Right atrium auricular region (tissue), 2 donors: Measurements from ENCODE around the gene CUBN. TPM values are rescaled to one million over a fixed set of nuclear protein-coding genes. Genes with fewer than 3 reads are reported as not detected.

Experiments used
- DNase-seq: peaks from one replicate; pipeline ENCODE4 v3.0.0-alpha.2; 2019; ENCODE audit warnings: low spot score
- H3K27ac ChIP-seq, 2 donors: fragments of 200-600 bp; sonication (generic); 1 replicate in 1 of 2; 2 replicates in 1 of 2; pipeline ENCODE4 v1.5.1; 2016 to 2019
- H3K27me3 ChIP-seq, 2 donors: fragments of 200-600 bp; sonication (generic); one replicate each; pipeline versions ENCODE4 v1.5.1 to v1.6.0; 2017 to 2019
- H3K36me3 ChIP-seq: fragments of 200-600 bp; sonication (generic); one replicate; pipeline ENCODE4 v1.5.1; 2016
- H3K4me1 ChIP-seq, 2 donors: fragments of 200-600 bp; sonication (generic); one replicate each; pipeline versions ENCODE4 v1.5.1 to v1.6.0; 2017 to 2019
- H3K4me3 ChIP-seq, 2 donors: fragments of 200-600 bp; sonication (generic); 1 replicate in 1 of 2; 2 replicates in 1 of 2; pipeline ENCODE4 v1.5.1; 2017 to 2019; ENCODE audit warnings: mild to moderate bottlenecking in 1 of 2, moderate library complexity in 1 of 2
- H3K9me3 ChIP-seq, 2 donors: fragments of 200-600 bp; sonication (generic); one replicate each; pipeline ENCODE4 v1.5.1; 2019
- CTCF ChIP-seq, 2 donors: fragments of 200-600 bp; sonication (generic); IDR thresholded peaks; one replicate each; pipeline ENCODE4 v1.5.1; 2019; ENCODE audit warnings: antibody characterized with exemption in 2 of 2
- total RNA-seq, 2 donors: library from RNA; depleted of rRNA; stranded (reverse); fragments of >200 nt; gene quantifications; one replicate each; pipeline ENCODE4 v1.1.0, GENCODE V29; 2016

The CUBN gene
- total RNA-seq, 2 donors from 2014 or later: 0.15 to 0.94 TPM

GRCh38 chr10:17146892-17147291 lies 17.3 kb upstream of the CUBN start:
- H3K36me3 ChIP-seq: no peaks in the 10 kb centered on the region
- no peak for TF ChIP-seq CTCF (IDR thresholded peaks at IDR 0.05)
- H3K27ac ChIP-seq: no peak overlapping the region
- H3K27me3 ChIP-seq: no peaks in the 10 kb centered on the region
- H3K4me3 ChIP-seq: no peak overlapping the region
- no peaks in the 10 kb centered on the region for H3K9me3 ChIP-seq
- DNase-seq: no peak
- no peaks in the 10 kb centered on the region for H3K4me1 ChIP-seq

- Histone ChIP-seq H3K36me3 (no peaks in the 10 kb centered on the region), H3K27me3 (no peaks in the 10 kb centered on the region), H3K4me1 (no peaks in the 10 kb centered on the region), H3K27ac (no peak overlapping the region), H3K9me3 (no peaks in the 10 kb centered on the region), H3K4me3 (no peak overlapping the region)
- no peak for DNase-seq
- TF ChIP-seq CTCF (IDR thresholded peaks at IDR 0.05): no peak
Measured at GRCh38 chr10:17145239-17145638, 15.6 kb upstream of the CUBN start.

GRCh38 chr10:17144757-17145156 lies 15.1 kb upstream of the CUBN start:
- DNase-seq: no peak
- Histone ChIP-seq H3K9me3 (no peaks in the 10 kb centered on the region), H3K4me1 (no peaks in the 10 kb centered on the region), H3K36me3 (no peaks in the 10 kb centered on the region), H3K4me3 (no peak overlapping the region), H3K27me3 (no peaks in the 10 kb centered on the region), H3K27ac (no peak overlapping the region)
- no peak for TF ChIP-seq CTCF (IDR thresholded peaks at IDR 0.05)

- Histone ChIP-seq H3K27me3 (no peaks in the 10 kb centered on the region), H3K27ac (no peak overlapping the region), H3K4me1 (no peaks in the 10 kb centered on the region), H3K9me3 (no peaks in the 10 kb centered on the region), H3K36me3 (no peaks in the 10 kb centered on the region), H3K4me3 (no peak overlapping the region)
- no peak for TF ChIP-seq CTCF (IDR thresholded peaks at IDR 0.05)
- no peak for DNase-seq
Measured at GRCh38 chr10:17144032-17144431, 14.4 kb upstream of the CUBN start.

GRCh38 chr10:17143055-17143690 lies 13.6 kb upstream of the CUBN start:
- Histone ChIP-seq H3K4me3 (no peak overlapping the region), H3K36me3 (no peaks in the 10 kb centered on the region), H3K9me3 (no peaks in the 10 kb centered on the region), H3K4me1 (no peaks in the 10 kb centered on the region), H3K27ac (no peak overlapping the region), H3K27me3 (no peaks in the 10 kb centered on the region)
- TF ChIP-seq CTCF (IDR thresholded peaks at IDR 0.05): no peak
- no peak for DNase-seq
